ENCODE data around the gene ENSA. TPM values are rescaled to one million over a fixed set of nuclear protein-coding genes. Genes with fewer than 3 reads are reported as not detected.
"Not testable (repeated sequence)": the region's sequence is repeated elsewhere in the genome, so short reads cannot be mapped to it uniquely, and the experiment has no call there.

The ENSA gene
- total RNA-seq, 1 experiment from 2014 or later: 207 TPM

DNA sequence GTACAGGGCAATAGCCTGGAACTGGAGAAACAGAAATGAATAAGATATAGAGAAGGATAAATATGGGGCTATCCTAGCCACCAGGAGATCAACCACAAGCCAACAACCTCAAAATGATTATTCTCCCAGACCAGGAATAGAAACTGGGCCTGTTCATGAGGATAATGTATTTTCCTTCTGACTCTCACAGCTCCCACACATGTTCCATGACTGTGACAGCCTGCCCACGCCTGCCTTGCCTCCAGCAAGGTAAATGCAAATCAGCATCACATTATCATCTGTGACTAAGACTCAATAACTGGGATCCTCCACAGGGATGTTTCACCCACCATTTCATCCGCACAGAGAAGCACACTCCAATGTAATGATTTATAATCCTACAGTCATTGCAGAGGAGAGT lies 3.3 kb downstream of the ENSA start:
- Histone ChIP-seq H3K4me3 (ENCODE audit: low read depth in 2 of 2, low read length in 2 of 2) (no peak overlapping the region), H3K36me3 (ENCODE audit: control insufficient read depth, insufficient read depth, low read length) (peaks cover 43% of the 10 kb centered on the region), H3K27me3 (ENCODE audit: control insufficient read depth, insufficient read depth, low read length) (no peaks in the 10 kb centered on the region), H3K4me1 (ENCODE audit: control insufficient read depth, insufficient read depth, low read length) (peaks cover 8% of the 10 kb centered on the region), H3K27ac (ENCODE audit: low read length) (no peak overlapping the region), H3K9me3 (ENCODE audit: control insufficient read depth, insufficient read depth, low read depth, low read length) (no peaks in the 10 kb centered on the region)
- ATAC-seq: no peak
- no peak for DNase-seq (ENCODE audit: low read depth, low spot score)
- no TSS peak for BruUV-seq (replicated peaks)
- ChIA-PET POLR2A (no interaction called here), CTCF (interaction anchor here (0.6 kb wide), 1 partner anchor 445 kb away, joined by 5 read pairs; no protein-coding TSS in a partner anchor)
- in situ Hi-C loops (cut with HindIII; ENCODE audit: low pct_unique_long_range_greater_than_20kb, low sequenced_read_pairs) (no loop called here), intact Hi-C loops (cut with micrococcal nuclease; ENCODE audit: unreplicated experiment) (no loop called here)
- TF ChIP-seq POLR2AphosphoS5 (IDR thresholded peaks at IDR 0.05; ENCODE audit: low read depth, low read length): no peak
- no peak for TF ChIP-seq SIN3A (IDR thresholded peaks at IDR 0.05; ENCODE audit: borderline replicate concordance, insufficient read depth, low read depth, low read length)
- TF ChIP-seq TCF7L2 (IDR thresholded peaks at IDR 0.05; ENCODE audit: low read depth, low read length): no peak
- TF ChIP-seq, protein P1, sequence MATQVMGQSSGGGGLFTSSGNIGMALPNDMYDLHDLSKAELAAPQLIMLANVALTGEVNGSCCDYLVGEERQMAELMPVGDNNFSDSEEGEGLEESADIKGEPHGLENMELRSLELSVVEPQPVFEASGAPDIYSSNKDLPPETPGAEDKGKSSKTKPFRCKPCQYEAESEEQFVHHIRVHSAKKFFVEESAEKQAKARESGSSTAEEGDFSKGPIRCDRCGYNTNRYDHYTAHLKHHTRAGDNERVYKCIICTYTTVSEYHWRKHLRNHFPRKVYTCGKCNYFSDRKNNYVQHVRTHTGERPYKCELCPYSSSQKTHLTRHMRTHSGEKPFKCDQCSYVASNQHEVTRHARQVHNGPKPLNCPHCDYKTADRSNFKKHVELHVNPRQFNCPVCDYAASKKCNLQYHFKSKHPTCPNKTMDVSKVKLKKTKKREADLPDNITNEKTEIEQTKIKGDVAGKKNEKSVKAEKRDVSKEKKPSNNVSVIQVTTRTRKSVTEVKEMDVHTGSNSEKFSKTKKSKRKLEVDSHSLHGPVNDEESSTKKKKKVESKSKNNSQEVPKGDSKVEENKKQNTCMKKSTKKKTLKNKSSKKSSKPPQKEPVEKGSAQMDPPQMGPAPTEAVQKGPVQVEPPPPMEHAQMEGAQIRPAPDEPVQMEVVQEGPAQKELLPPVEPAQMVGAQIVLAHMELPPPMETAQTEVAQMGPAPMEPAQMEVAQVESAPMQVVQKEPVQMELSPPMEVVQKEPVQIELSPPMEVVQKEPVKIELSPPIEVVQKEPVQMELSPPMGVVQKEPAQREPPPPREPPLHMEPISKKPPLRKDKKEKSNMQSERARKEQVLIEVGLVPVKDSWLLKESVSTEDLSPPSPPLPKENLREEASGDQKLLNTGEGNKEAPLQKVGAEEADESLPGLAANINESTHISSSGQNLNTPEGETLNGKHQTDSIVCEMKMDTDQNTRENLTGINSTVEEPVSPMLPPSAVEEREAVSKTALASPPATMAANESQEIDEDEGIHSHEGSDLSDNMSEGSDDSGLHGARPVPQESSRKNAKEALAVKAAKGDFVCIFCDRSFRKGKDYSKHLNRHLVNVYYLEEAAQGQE (IDR thresholded peaks at IDR 0.05; ENCODE audit: insufficient read depth in 1 of 2, low read depth in 2 of 2, low read length in 1 of 2): no peak
- TF ChIP-seq, protein P2, sequence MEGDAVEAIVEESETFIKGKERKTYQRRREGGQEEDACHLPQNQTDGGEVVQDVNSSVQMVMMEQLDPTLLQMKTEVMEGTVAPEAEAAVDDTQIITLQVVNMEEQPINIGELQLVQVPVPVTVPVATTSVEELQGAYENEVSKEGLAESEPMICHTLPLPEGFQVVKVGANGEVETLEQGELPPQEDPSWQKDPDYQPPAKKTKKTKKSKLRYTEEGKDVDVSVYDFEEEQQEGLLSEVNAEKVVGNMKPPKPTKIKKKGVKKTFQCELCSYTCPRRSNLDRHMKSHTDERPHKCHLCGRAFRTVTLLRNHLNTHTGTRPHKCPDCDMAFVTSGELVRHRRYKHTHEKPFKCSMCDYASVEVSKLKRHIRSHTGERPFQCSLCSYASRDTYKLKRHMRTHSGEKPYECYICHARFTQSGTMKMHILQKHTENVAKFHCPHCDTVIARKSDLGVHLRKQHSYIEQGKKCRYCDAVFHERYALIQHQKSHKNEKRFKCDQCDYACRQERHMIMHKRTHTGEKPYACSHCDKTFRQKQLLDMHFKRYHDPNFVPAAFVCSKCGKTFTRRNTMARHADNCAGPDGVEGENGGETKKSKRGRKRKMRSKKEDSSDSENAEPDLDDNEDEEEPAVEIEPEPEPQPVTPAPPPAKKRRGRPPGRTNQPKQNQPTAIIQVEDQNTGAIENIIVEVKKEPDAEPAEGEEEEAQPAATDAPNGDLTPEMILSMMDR (IDR thresholded peaks at IDR 0.05): no peak

DNA sequence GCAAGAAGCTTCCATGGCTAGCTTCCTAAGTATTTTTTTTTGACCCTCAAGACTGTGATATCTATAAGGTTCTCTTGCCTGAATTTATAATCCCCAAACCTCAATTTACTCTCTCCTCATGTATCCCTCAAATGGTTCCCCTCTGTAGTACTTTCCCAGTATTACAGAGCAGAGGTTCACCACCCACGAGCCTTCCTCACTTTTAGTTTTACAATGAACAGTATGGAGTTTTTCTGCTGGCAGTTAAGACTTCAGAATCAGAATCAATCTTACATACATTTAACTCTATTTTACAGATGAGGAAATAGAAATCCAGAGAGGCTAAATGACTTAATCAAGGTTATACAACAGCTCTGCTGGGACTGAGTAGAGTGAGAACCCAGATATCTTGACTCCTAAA lies 4.9 kb downstream of the ENSA start:
- POLR2A ChIA-PET; H3K4me3 ChIP-seq (ENCODE audit: low read depth in 2 of 2, low read length in 2 of 2); CTCF ChIA-PET; H3K4me1 ChIP-seq (ENCODE audit: control insufficient read depth, insufficient read depth, low read length); H3K27me3 ChIP-seq (ENCODE audit: control insufficient read depth, insufficient read depth, low read length); ATAC-seq; BruUV-seq (replicated peaks); H3K9me3 ChIP-seq (ENCODE audit: control insufficient read depth, insufficient read depth, low read depth, low read length); DNase-seq (ENCODE audit: low read depth, low spot score); H3K27ac ChIP-seq (ENCODE audit: low read length); in situ Hi-C loops (cut with HindIII; ENCODE audit: low pct_unique_long_range_greater_than_20kb, low sequenced_read_pairs): not testable (repeated sequence)
- intact Hi-C loops (cut with micrococcal nuclease; ENCODE audit: unreplicated experiment): loop anchor here (5.0 kb wide), 1 partner anchor 62 kb away; no protein-coding TSS in a partner anchor
- peaks cover 49% of the 10 kb centered on the region for H3K36me3 ChIP-seq (ENCODE audit: control insufficient read depth, insufficient read depth, low read length)

DNA sequence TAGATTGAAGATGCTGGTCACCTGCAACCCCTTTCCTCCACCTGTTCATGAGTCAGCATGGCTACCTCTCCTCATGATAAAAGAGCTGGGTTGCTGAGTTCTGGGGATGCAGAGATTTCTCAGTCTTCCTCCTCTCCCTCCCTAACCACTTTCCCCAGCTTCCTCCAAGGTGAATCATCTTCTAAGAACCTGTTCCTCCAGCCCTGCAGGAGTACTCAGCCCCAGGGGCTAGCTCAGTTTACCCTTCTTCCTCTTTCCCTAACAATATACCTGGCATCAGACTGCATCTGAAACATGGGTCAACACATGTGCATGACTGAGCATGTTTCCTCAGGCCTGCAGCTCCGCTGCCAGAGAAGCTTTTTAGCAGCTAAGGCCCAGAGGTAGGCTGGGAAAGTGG lies 5.3 kb downstream of the ENSA start:
- H3K9me3 ChIP-seq (ENCODE audit: control insufficient read depth, insufficient read depth, low read depth, low read length); H3K27ac ChIP-seq (ENCODE audit: low read length); DNase-seq (ENCODE audit: low read depth, low spot score); H3K4me1 ChIP-seq (ENCODE audit: control insufficient read depth, insufficient read depth, low read length); BruUV-seq (replicated peaks); POLR2A ChIA-PET; H3K27me3 ChIP-seq (ENCODE audit: control insufficient read depth, insufficient read depth, low read length); CTCF ChIA-PET; H3K4me3 ChIP-seq (ENCODE audit: low read depth in 2 of 2, low read length in 2 of 2); in situ Hi-C loops (cut with HindIII; ENCODE audit: low pct_unique_long_range_greater_than_20kb, low sequenced_read_pairs); ATAC-seq: not testable (repeated sequence)
- intact Hi-C loops (cut with micrococcal nuclease; ENCODE audit: unreplicated experiment): loop anchor here (5.0 kb wide), 1 partner anchor 62 kb away; no protein-coding TSS in a partner anchor
- H3K36me3 ChIP-seq (ENCODE audit: control insufficient read depth, insufficient read depth, low read length): peaks cover 49% of the 10 kb centered on the region

All from Panc1 (cell line).